ENCODE results near the gene OR10T2.
"Not testable (repeated sequence)": the region's sequence is repeated elsewhere in the genome, so short reads cannot be mapped to it uniquely, and the experiment has no call there.

The OR10T2 gene

GRCh38 chr1:158398818-158399514 lies at the start of gene OR10T2:
OR10T2 (minus strand) TSS chr1:158399466; CDS start chr1:158399466, 0 bp downstream.
- H3K27ac ChIP-seq: no peak within 1 kb of the TSS
- no peak for DNase-seq (ENCODE audit: low read depth, low spot score)

- DNase-seq (ENCODE audit: low read depth, low spot score): no peak
- no peak overlapping the region for H3K27ac ChIP-seq
These were observed 46.1 kb upstream of the OR10T2 start for GRCh38 chr1:158445376-158445775.

GRCh38 chr1:158434741-158435140 lies 35.5 kb upstream of the OR10T2 start:
- DNase-seq (ENCODE audit: low read depth, low spot score): no peak
- H3K27ac ChIP-seq: no peak overlapping the region

GRCh38 chr1:158430163-158430562 lies 30.9 kb upstream of the OR10T2 start:
- DNase-seq (ENCODE audit: low read depth, low spot score); H3K27ac ChIP-seq: not testable (repeated sequence)

GRCh38 chr1:158426137-158426536 lies 26.9 kb upstream of the OR10T2 start, which contains the start of gene OR10K2:
OR10K2 (minus strand) TSS chr1:158426237; CDS start chr1:158420866, 5,371 bp downstream.
- no peak for DNase-seq (ENCODE audit: low read depth, low spot score)
- no peak within 1 kb of the TSS for H3K27ac ChIP-seq

- no peak overlapping the region for H3K27ac ChIP-seq
- no peak for DNase-seq (ENCODE audit: low read depth, low spot score)
These were observed 25.8 kb upstream of the OR10T2 start for GRCh38 chr1:158425027-158425426.

- no peak for DNase-seq (ENCODE audit: low read depth, low spot score)
- H3K27ac ChIP-seq: no peak overlapping the region
These were observed 22.9 kb upstream of the OR10T2 start for GRCh38 chr1:158422212-158422611.

- no peak overlapping the region for H3K27ac ChIP-seq
- no peak for DNase-seq (ENCODE audit: low read depth, low spot score)
These were observed 18.3 kb upstream of the OR10T2 start for GRCh38 chr1:158417586-158417985.

GRCh38 chr1:158414651-158415345 lies 15.5 kb upstream of the OR10T2 start:
- no peak for DNase-seq (ENCODE audit: low read depth, low spot score)
- H3K27ac ChIP-seq: no peak overlapping the region

- no peak overlapping the region for H3K27ac ChIP-seq
- DNase-seq (ENCODE audit: low read depth, low spot score): no peak
These were observed 7.8 kb upstream of the OR10T2 start for GRCh38 chr1:158407092-158407491.

- H3K27ac ChIP-seq: no peak overlapping the region
- DNase-seq (ENCODE audit: low read depth, low spot score): no peak
These were observed 1.6 kb upstream of the OR10T2 start for GRCh38 chr1:158400871-158401270.

GRCh38 chr1:158396646-158397045 lies 2.6 kb downstream of the OR10T2 start:
- DNase-seq (ENCODE audit: low read depth, low spot score): no peak
- no peak overlapping the region for H3K27ac ChIP-seq

GRCh38 chr1:158393476-158393875 lies 5.8 kb downstream of the OR10T2 start:
- no peak for DNase-seq (ENCODE audit: low read depth, low spot score)
- no peak overlapping the region for H3K27ac ChIP-seq

- no peak overlapping the region for H3K27ac ChIP-seq
- DNase-seq (ENCODE audit: low read depth, low spot score): no peak
These were observed 8.2 kb downstream of the OR10T2 start for GRCh38 chr1:158391099-158391498.

- no peak for DNase-seq (ENCODE audit: low read depth, low spot score)
- H3K27ac ChIP-seq: no peak overlapping the region
These were observed 8.9 kb downstream of the OR10T2 start for GRCh38 chr1:158390331-158390730.

- no peak for DNase-seq (ENCODE audit: low read depth, low spot score)
- H3K27ac ChIP-seq: no peak overlapping the region
These were observed 24.4 kb downstream of the OR10T2 start for GRCh38 chr1:158374860-158375259.

- not testable (repeated sequence) for H3K27ac ChIP-seq; DNase-seq (ENCODE audit: low read depth, low spot score)
These were observed 25.2 kb downstream of the OR10T2 start for GRCh38 chr1:158374101-158374500.

GRCh38 chr1:158371188-158371953 lies 27.9 kb downstream of the OR10T2 start:
- no peak overlapping the region for H3K27ac ChIP-seq
- no peak for DNase-seq (ENCODE audit: low read depth, low spot score)

- no peak overlapping the region for H3K27ac ChIP-seq
- no peak for DNase-seq (ENCODE audit: low read depth, low spot score)
These were observed 32.5 kb downstream of the OR10T2 start for GRCh38 chr1:158366783-158367182.

GRCh38 chr1:158362941-158363340 lies 36.3 kb downstream of the OR10T2 start:
- no peak for DNase-seq (ENCODE audit: low read depth, low spot score)
- H3K27ac ChIP-seq: no peak overlapping the region

- H3K27ac ChIP-seq: no peak overlapping the region
- DNase-seq (ENCODE audit: low read depth, low spot score): no peak
These were observed 36.8 kb downstream of the OR10T2 start for GRCh38 chr1:158362482-158362881.

Measured in epithelial cell of prostate (primary cell).